CD14-positive monocyte (primary cell): ENCODE results near the gene LZTR1. TPM values are rescaled to one million over a fixed set of nuclear protein-coding genes. Genes with fewer than 3 reads are reported as not detected.

Source experiments
- DNase-seq, 3 donors: peaks; one replicate each; pipeline ENCODE4 v3.0.0-alpha.2; 2011 to 2022
- H2AFZ ChIP-seq: 2 replicates; pipeline ENCODE4 v1.6.0; 2012; ENCODE audit warnings: mild to moderate bottlenecking, low read depth, low read length, inconsistent platforms; ENCODE audit not compliant: insufficient read depth, poor library complexity, severe bottlenecking
- H3K27ac ChIP-seq, 2 donors: 1 replicate in 1 of 2; 2 replicates in 1 of 2; pipeline ENCODE4 v1.5.1; 2012 to 2013; ENCODE audit warnings: low read length in 2 of 2, control low read depth in 1 of 2, inconsistent platforms in 1 of 2, low read depth in 1 of 2, mild to moderate bottlenecking in 1 of 2
- H3K27me3 ChIP-seq, 2 donors: one replicate each; pipeline versions ENCODE4 v1.6.0 to v1.6.1; 2011 to 2013; ENCODE audit warnings: low read length in 2 of 2; ENCODE audit not compliant: control insufficient read depth in 2 of 2, insufficient read depth in 2 of 2
- H3K36me3 ChIP-seq, 2 donors: replicated peaks in 1 of 2; 1 replicate in 1 of 2; 2 replicates in 1 of 2; pipeline versions ENCODE4 v1.5.1 to v1.6.1; 2012 to 2013; ENCODE audit warnings: low read length in 2 of 2, control low read depth in 1 of 2, inconsistent platforms in 1 of 2, mild to moderate bottlenecking in 1 of 2; ENCODE audit not compliant: insufficient read depth in 2 of 2, control insufficient read depth in 1 of 2
- H3K4me1 ChIP-seq, 2 donors: 1 replicate in 1 of 2; 2 replicates in 1 of 2; pipeline versions ENCODE4 v1.5.1 to v1.6.1; 2012 to 2013; ENCODE audit warnings: low read length in 2 of 2, control low read depth in 1 of 2, inconsistent platforms in 1 of 2, mild to moderate bottlenecking in 1 of 2, moderate library complexity in 1 of 2; ENCODE audit not compliant: insufficient read depth in 2 of 2, control insufficient read depth in 1 of 2
- H3K4me2 ChIP-seq: replicated peaks from 2 replicates; pipeline ENCODE3; 2012; ENCODE audit warnings: low read length, moderate library complexity, mild to moderate bottlenecking; ENCODE audit not compliant: poor library complexity, severe bottlenecking; ENCODE audit errors: extremely low read depth
- H3K4me3 ChIP-seq, 3 experiments: fragments of 200-600 bp in 1 of 3; sonication (generic) in 1 of 3; replicated peaks in 1 of 3; 1 replicate in 2 of 3; 2 replicates in 1 of 3; pipeline ENCODE4 v1.5.1; 2011 to 2013; ENCODE audit warnings: low read length in 3 of 3, mild to moderate bottlenecking in 3 of 3, control low read depth in 2 of 3, low read depth in 2 of 3, inconsistent platforms in 1 of 3, moderate library complexity in 1 of 3
- H3K79me2 ChIP-seq: 2 replicates; pipeline ENCODE4 v1.6.0; 2012; ENCODE audit warnings: mild to moderate bottlenecking, control low read depth, inconsistent platforms, low read length, moderate library complexity; ENCODE audit not compliant: insufficient read depth
- H3K9ac ChIP-seq: 2 replicates; pipeline ENCODE4 v1.6.0; 2017; ENCODE audit warnings: low read length, mild to moderate bottlenecking; ENCODE audit not compliant: insufficient read depth, poor library complexity, severe bottlenecking
- H3K9me3 ChIP-seq, 2 donors: replicated peaks in 1 of 2; 1 replicate in 1 of 2; 2 replicates in 1 of 2; pipeline versions ENCODE4 v1.5.1 to v1.6.1; 2012 to 2013; ENCODE audit warnings: low read length in 2 of 2, control low read depth in 1 of 2; ENCODE audit not compliant: control insufficient read depth in 1 of 2, insufficient read depth in 1 of 2
- H4K20me1 ChIP-seq: 2 replicates; pipeline ENCODE4 v1.6.0; 2012; ENCODE audit warnings: mild to moderate bottlenecking, low read length, control low read depth, moderate library complexity; ENCODE audit not compliant: insufficient read depth
- H3K27ac Mint-ChIP-seq, 7 donors: one replicate each; pipeline ENCODE4 v1.8.0; 2020; ENCODE audit warnings: mild to moderate bottlenecking in 7 of 7, mixed read lengths in 7 of 7, moderate library complexity in 6 of 7, inconsistent platforms in 2 of 7
- H3K27me3 Mint-ChIP-seq, 3 donors: one replicate each; pipeline ENCODE4 v1.8.0; 2021 to 2022; ENCODE audit warnings: low read depth in 3 of 3, mild to moderate bottlenecking in 3 of 3, mixed read lengths in 3 of 3, moderate library complexity in 3 of 3, inconsistent platforms in 1 of 3
- H3K36me3 Mint-ChIP-seq, 2 donors: one replicate each; pipeline ENCODE4 v1.8.0; 2020; ENCODE audit warnings: mixed read lengths in 2 of 2, inconsistent platforms in 1 of 2, mild to moderate bottlenecking in 1 of 2
- H3K4me1 Mint-ChIP-seq: one replicate; pipeline ENCODE4 v1.8.0; 2020; ENCODE audit warnings: mild to moderate bottlenecking, mixed read lengths
- H3K4me3 Mint-ChIP-seq, 2 donors: one replicate each; pipeline ENCODE4 v1.8.0; 2020; ENCODE audit warnings: mild to moderate bottlenecking in 2 of 2, mixed read lengths in 2 of 2, moderate library complexity in 1 of 2
- H3K9me3 Mint-ChIP-seq, 7 donors: one replicate each; pipeline ENCODE4 v1.8.0; 2020 to 2022; ENCODE audit warnings: mixed read lengths in 7 of 7, mild to moderate bottlenecking in 6 of 7, moderate library complexity in 6 of 7, inconsistent platforms in 2 of 7
- WGBS: methylation state at CpG from one replicate; pipeline ENCODE4 v1.1.5; 2013; ENCODE audit warnings: missing lambda C conversion rate; ENCODE audit not compliant: insufficient coverage; 5-methylcytosine and 5-hydroxymethylcytosine counted together
- intact Hi-C, 2 donors: fragments of 100-400 bp; cut with micrococcal nuclease; formaldehyde crosslinking; loops; one replicate each; pipeline versions ENCODE4 v1.15.0 to v1.15.1; 2023
- polyA plus RNA-seq, 3 donors: library from polyadenylated mRNA; depleted of rRNA in 1 of 3; unstranded in 2 of 3; stranded (reverse) in 1 of 3; fragments of 300-500 nt in 2 of 3; fragments of >200 nt in 1 of 3; fragmentation: Illumina TruSeq in 2 of 3; gene quantifications; 1 replicate in 2 of 3; 2 replicates in 1 of 3; pipeline ENCODE4 v1.2.3, GENCODE V29; 2012 to 2021
- TF ChIP-seq, protein P1 (sequence below): fragments of 200-600 bp; IDR thresholded peaks from one replicate; pipeline ENCODE4 v1.8.0; 2022; ENCODE audit warnings: antibody characterized with exemption, mild to moderate bottlenecking

LZTR1 gene
- polyA plus RNA-seq, 3 donors, result 7.1 to 63.3 (median 11.5) TPM

DNA sequence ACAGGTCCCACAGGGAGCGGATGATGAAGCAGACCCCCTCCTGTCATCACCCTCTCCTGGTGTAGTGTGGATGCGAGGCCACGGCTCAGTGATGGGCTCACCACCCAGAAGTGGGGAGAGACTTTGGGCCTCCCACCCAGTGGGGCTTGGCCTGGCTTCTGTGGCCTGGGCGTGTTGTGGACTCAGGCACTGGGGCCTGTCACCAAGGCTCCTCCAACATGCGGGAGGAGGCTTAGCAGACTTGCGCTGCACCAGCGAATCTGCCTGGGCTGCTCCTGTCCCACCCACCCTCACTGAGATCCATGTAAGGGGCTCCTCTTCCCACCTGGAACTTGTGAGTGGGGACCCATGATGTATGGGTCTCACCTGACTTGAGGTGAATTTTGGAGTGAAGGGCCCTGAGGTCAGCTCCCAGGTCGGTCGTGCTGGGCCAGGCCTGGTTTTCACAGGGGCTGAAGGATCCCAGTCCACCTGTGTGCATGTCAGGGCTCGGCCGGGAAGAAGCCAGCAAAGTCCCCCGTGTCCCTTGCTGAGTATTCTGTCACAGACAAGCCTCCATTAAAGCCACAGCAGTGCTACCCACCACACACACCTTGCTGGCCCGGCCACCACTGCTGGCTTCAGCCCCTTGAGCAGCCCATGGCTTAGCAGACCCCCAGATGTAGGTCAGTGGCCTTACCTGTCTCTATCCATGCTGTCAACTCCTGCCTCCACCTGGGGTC lies 15.6 kb downstream of the LZTR1 start:
- no peak overlapping the region for H3K4me3 Mint-ChIP-seq

DNA sequence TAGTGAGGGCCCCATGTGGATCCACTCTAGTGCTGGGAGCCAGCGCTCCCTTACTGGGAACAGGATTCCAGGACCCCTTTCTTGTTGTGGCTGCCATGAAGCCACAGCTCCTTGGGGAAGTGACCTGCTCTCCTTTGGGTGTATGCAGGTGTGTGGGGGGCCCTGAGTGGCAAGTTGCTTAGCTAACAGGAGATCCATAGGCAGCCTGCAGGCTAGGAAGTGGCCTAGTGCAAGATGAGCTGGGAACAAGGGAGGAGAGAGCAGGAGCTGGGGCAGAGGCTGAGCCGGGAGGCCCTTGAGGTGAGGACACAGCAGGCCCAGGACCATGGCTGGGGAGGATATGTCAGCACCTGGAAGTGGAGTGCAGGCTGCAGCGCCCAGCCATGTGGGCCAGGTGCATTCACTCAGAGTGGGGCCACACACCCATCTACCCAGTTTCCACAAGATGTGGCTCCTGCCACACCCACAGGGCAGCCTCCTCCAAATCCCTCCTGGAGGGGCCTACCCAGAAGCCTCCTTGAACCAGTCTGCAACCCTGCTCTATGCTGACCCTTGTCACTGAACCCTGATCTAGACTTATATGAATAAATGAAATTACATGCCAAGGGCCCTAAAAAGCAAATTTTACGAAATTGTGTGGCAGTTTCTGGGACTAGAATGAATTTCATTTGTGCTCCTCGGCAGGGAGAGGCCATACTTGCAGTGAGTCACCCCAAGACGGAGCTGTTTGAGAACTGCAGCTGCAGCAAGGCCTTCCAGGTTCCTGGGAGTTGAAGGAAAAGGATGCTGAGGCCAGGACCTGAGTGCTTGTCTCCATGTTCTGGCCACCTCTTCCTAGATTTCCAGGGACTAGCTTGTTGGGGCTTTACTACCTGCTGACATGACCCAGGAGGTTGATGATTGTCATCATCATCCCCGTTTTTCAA lies 16.6 kb downstream of the LZTR1 start:
- peaks cover 54 to 65% of the 10 kb centered on the region in 2 donors for H3K36me3 ChIP-seq
- peak overlapping the region; percentile 21 for H3K9ac ChIP-seq
- Mint-ChIP-seq H3K4me1 (peaks cover 26% of the 10 kb centered on the region), H3K27me3 (peaks cover 0 to 3% (median 0%) of the 10 kb centered on the region in 3 donors), H3K36me3 (peaks cover 26 to 50% of the 10 kb centered on the region in 2 donors), H3K27ac (peak overlapping the region in 4 of 7 donors; percentile 15 to 72 (median 38)), H3K9me3 (peaks cover 0 to 1% (median 0%) of the 10 kb centered on the region in 7 donors), H3K4me3 (no peak overlapping the region)
- intact Hi-C loops, result no loop called here
- no peak for DNase-seq
- no peaks in the 10 kb centered on the region for H4K20me1 ChIP-seq
- no peak overlapping the region for H3K4me3 ChIP-seq
- peaks cover 13% of the 10 kb centered on the region for H3K79me2 ChIP-seq
- no peak overlapping the region for H3K4me2 ChIP-seq
- TF ChIP-seq, protein P1, sequence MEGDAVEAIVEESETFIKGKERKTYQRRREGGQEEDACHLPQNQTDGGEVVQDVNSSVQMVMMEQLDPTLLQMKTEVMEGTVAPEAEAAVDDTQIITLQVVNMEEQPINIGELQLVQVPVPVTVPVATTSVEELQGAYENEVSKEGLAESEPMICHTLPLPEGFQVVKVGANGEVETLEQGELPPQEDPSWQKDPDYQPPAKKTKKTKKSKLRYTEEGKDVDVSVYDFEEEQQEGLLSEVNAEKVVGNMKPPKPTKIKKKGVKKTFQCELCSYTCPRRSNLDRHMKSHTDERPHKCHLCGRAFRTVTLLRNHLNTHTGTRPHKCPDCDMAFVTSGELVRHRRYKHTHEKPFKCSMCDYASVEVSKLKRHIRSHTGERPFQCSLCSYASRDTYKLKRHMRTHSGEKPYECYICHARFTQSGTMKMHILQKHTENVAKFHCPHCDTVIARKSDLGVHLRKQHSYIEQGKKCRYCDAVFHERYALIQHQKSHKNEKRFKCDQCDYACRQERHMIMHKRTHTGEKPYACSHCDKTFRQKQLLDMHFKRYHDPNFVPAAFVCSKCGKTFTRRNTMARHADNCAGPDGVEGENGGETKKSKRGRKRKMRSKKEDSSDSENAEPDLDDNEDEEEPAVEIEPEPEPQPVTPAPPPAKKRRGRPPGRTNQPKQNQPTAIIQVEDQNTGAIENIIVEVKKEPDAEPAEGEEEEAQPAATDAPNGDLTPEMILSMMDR, result no peak
- H2AFZ ChIP-seq, result no peak overlapping the region
- no peaks in the 10 kb centered on the region for H3K27me3 ChIP-seq
- no peak overlapping the region for H3K27ac ChIP-seq
- no peaks in the 10 kb centered on the region for H3K9me3 ChIP-seq
- H3K4me1 ChIP-seq, result peaks cover 24 to 29% of the 10 kb centered on the region in 2 donors
- WGBS, result 97% methylated on average over 6 of the region's 7 CpGs

More for the DNA sequence above, 15.6 kb downstream of the LZTR1 start:
- no peaks in the 10 kb centered on the region for H3K27me3 ChIP-seq
- no peaks in the 10 kb centered on the region for H3K9me3 Mint-ChIP-seq
- DNase-seq, result no peak
- intact Hi-C loops, result no loop called here
- H3K4me1 ChIP-seq, result peaks cover 15 to 19% of the 10 kb centered on the region in 2 donors
- TF ChIP-seq, protein P1, result no peak
- H3K9me3 ChIP-seq, result no peaks in the 10 kb centered on the region
- H3K9ac ChIP-seq, result no peak overlapping the region
- H3K27me3 Mint-ChIP-seq, result peaks cover 0 to 6% (median 0%) of the 10 kb centered on the region in 3 donors
- no peak overlapping the region for H3K27ac ChIP-seq
- H4K20me1 ChIP-seq, result no peaks in the 10 kb centered on the region
- H3K36me3 ChIP-seq, result peaks cover 63 to 75% of the 10 kb centered on the region in 2 donors
- peaks cover 13% of the 10 kb centered on the region for H3K79me2 ChIP-seq
- WGBS, result 89% methylated on average over 7 of the region's 13 CpGs
- peak overlapping the region in 4 of 7 donors; percentile 13 to 50 (median 27) for H3K27ac Mint-ChIP-seq
- no peak overlapping the region for H3K4me3 ChIP-seq
- peaks cover 29 to 60% of the 10 kb centered on the region in 2 donors for H3K36me3 Mint-ChIP-seq
- no peak overlapping the region for H2AFZ ChIP-seq
- peaks cover 17% of the 10 kb centered on the region for H3K4me1 Mint-ChIP-seq
- no peak overlapping the region for H3K4me2 ChIP-seq
